GM06990 (cell line): ENCODE measurements around the gene MALRD1.
"Not testable (repeated sequence)": the region's sequence is repeated elsewhere in the genome, so short reads cannot be mapped to it uniquely, and the experiment has no call there.

Experiments used
- DNase-seq: peaks from one replicate; pipeline ENCODE4 v3.0.0-alpha.2; 2011; ENCODE audit not compliant: insufficient read length; ENCODE audit errors: extremely low read depth
- H3K27me3 ChIP-seq: replicated peaks from 2 replicates; pipeline ENCODE4 v1.6.0; 2011; ENCODE audit warnings: low read length; ENCODE audit not compliant: control insufficient read depth, insufficient read depth
- H3K36me3 ChIP-seq: 2 replicates; pipeline ENCODE4 v1.5.1; 2011; ENCODE audit warnings: low read length; ENCODE audit not compliant: control insufficient read depth, insufficient read depth
- H3K4me3 ChIP-seq: replicated peaks from 2 replicates; pipeline ENCODE4 v1.5.1; 2011; ENCODE audit warnings: low read depth, mild to moderate bottlenecking, control low read depth, low read length
- CTCF ChIP-seq: IDR thresholded peaks from 2 replicates; pipeline ENCODE4 v1.5.1; 2011; ENCODE audit warnings: low read length, control low read depth, mild to moderate bottlenecking, inconsistent platforms; ENCODE audit not compliant: insufficient read depth, poor library complexity, severe bottlenecking

MALRD1 gene

DNA sequence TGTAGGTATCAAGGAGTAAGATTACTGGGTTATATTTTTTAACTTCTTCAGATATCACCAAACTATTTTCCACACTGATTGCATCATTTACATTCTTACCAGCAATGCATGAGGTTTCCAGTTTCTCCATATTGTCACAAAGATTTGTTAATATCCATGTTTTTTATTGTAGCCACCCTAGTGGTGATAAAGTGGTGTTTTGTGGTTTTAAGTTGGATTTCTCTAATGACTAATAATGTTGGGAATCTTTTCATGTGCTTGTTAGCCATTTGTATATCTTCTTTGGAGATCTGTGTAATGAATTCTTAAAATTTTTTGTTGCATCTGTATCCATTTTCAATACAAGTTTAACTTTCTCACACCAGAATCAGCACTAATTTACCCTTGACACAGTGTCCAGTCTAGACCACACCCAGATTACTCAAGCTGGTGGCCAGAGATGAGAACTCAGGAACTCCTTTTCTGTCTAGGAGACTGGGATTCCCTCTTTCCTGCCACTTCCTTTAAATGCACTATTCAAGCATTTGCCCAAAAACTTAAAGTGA lies 700.7 kb downstream of the MALRD1 start:
- Histone ChIP-seq H3K36me3 (no peaks in the 10 kb centered on the region), H3K27me3 (no peaks in the 10 kb centered on the region), H3K4me3 (no peak overlapping the region)
- no peak for DNase-seq
- TF ChIP-seq CTCF, result no peak

DNA sequence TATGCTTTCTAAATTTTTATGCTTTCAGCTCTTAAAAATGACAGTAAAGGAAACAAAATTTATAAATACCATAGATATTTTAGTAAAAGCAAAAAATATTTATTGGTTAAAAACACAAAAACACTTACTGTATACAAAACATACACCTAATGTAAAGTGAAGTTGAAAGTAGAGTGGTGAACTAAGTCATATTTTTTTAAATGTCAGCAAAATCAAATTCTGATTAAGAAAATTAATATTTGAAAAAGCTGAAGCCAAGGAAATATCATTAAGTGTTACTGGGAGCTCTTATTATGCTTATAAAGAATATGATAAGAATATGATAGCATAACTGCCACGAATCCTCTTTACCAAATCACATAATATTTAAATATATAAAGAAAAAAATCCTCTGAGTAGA lies 702.4 kb downstream of the MALRD1 start:
- Histone ChIP-seq H3K27me3 (no peaks in the 10 kb centered on the region), H3K4me3 (no peak overlapping the region), H3K36me3 (no peaks in the 10 kb centered on the region)
- DNase-seq, result no peak
- TF ChIP-seq CTCF, result no peak

DNA sequence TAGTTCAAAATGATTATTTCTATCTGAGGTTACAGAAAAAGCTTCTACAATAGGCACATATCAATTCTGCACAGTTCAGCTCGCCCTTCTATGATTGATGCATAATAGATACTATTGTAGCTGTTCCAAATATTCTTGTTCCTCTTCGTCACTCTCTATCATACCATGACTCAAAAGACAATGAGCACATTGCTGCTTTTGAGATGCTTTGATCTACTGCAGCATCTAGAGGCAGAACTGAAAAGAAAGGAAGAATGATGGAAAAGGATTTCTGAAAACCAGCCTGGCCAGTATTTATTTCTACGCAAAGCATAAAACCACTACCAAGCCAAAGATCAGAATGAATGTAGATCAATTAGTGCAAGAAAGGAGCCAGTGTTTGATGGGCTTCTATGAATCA lies 708.3 kb downstream of the MALRD1 start:
- TF ChIP-seq CTCF, result no peak
- H3K36me3 ChIP-seq, result no peaks in the 10 kb centered on the region

GRCh38 chr10:19762026-19762425 lies 713.4 kb downstream of the MALRD1 start:
- no peaks in the 10 kb centered on the region for H3K36me3 ChIP-seq
- H3K27me3 ChIP-seq, result no peaks in the 10 kb centered on the region
- TF ChIP-seq CTCF, result no peak
- no peak for DNase-seq
- no peak overlapping the region for H3K4me3 ChIP-seq

More for the DNA sequence above, 708.3 kb downstream of the MALRD1 start:
- H3K27me3 ChIP-seq, result no peaks in the 10 kb centered on the region
- DNase-seq, result no peak
- no peak overlapping the region for H3K4me3 ChIP-seq

- no peak for DNase-seq
- Histone ChIP-seq H3K4me3 (no peak overlapping the region), H3K27me3 (no peaks in the 10 kb centered on the region), H3K36me3 (no peaks in the 10 kb centered on the region)
- TF ChIP-seq CTCF, result no peak
Measured at GRCh38 chr10:19764111-19764510, 715.5 kb downstream of the MALRD1 start.

- Histone ChIP-seq H3K36me3 (no peaks in the 10 kb centered on the region), H3K27me3 (no peaks in the 10 kb centered on the region), H3K4me3 (no peak overlapping the region)
- no peak for DNase-seq
- no peak for TF ChIP-seq CTCF
Measured at GRCh38 chr10:19767876-19768275, 719.3 kb downstream of the MALRD1 start.

DNA sequence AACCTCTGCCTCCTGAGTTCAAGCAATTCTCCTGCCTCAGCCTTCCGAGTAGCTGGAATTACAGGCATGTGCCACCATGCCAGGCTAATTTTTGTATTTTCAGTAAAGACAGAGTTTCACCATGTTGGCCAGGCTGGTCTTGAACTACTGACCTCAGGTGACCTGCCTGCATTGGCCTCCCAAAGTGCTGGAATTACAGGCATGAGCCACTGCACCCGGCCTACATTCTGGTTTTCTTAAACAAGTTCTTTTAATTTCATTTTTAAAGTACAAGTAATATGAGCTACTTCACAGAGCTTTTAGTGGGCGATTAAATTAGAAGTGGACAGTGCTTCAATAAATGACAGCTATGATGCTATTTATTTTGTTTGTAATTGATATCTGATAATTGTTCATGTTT lies 721.2 kb downstream of the MALRD1 start:
- DNase-seq, H3K27me3 ChIP-seq, H3K36me3 ChIP-seq, H3K4me3 ChIP-seq: not testable (repeated sequence)
